CD14-positive monocyte (primary cell): ENCODE data around the gene BLMH. TPM values are rescaled to one million over a fixed set of nuclear protein-coding genes. Genes with fewer than 3 reads are reported as not detected.

Source experiments
- DNase-seq, 3 donors: peaks; one replicate each; pipeline ENCODE4 v3.0.0-alpha.2; 2011 to 2022
- H2AFZ ChIP-seq: 2 replicates; pipeline ENCODE4 v1.6.0; 2012; ENCODE audit warnings: mild to moderate bottlenecking, low read depth, low read length, inconsistent platforms; ENCODE audit not compliant: insufficient read depth, poor library complexity, severe bottlenecking
- H3K27ac ChIP-seq, 2 donors: 1 replicate in 1 of 2; 2 replicates in 1 of 2; pipeline ENCODE4 v1.5.1; 2012 to 2013; ENCODE audit warnings: low read length in 2 of 2, control low read depth in 1 of 2, inconsistent platforms in 1 of 2, low read depth in 1 of 2, mild to moderate bottlenecking in 1 of 2
- H3K27me3 ChIP-seq, 2 donors: one replicate each; pipeline versions ENCODE4 v1.6.0 to v1.6.1; 2011 to 2013; ENCODE audit warnings: low read length in 2 of 2; ENCODE audit not compliant: control insufficient read depth in 2 of 2, insufficient read depth in 2 of 2
- H3K36me3 ChIP-seq, 2 donors: replicated peaks in 1 of 2; 1 replicate in 1 of 2; 2 replicates in 1 of 2; pipeline versions ENCODE4 v1.5.1 to v1.6.1; 2012 to 2013; ENCODE audit warnings: low read length in 2 of 2, control low read depth in 1 of 2, inconsistent platforms in 1 of 2, mild to moderate bottlenecking in 1 of 2; ENCODE audit not compliant: insufficient read depth in 2 of 2, control insufficient read depth in 1 of 2
- H3K4me1 ChIP-seq, 2 donors: 1 replicate in 1 of 2; 2 replicates in 1 of 2; pipeline versions ENCODE4 v1.5.1 to v1.6.1; 2012 to 2013; ENCODE audit warnings: low read length in 2 of 2, control low read depth in 1 of 2, inconsistent platforms in 1 of 2, mild to moderate bottlenecking in 1 of 2, moderate library complexity in 1 of 2; ENCODE audit not compliant: insufficient read depth in 2 of 2, control insufficient read depth in 1 of 2
- H3K4me2 ChIP-seq: replicated peaks from 2 replicates; pipeline ENCODE3; 2012; ENCODE audit warnings: low read length, moderate library complexity, mild to moderate bottlenecking; ENCODE audit not compliant: poor library complexity, severe bottlenecking; ENCODE audit errors: extremely low read depth
- H3K4me3 ChIP-seq, 3 experiments: fragments of 200-600 bp in 1 of 3; sonication (generic) in 1 of 3; replicated peaks in 1 of 3; 1 replicate in 2 of 3; 2 replicates in 1 of 3; pipeline ENCODE4 v1.5.1; 2011 to 2013; ENCODE audit warnings: low read length in 3 of 3, mild to moderate bottlenecking in 3 of 3, control low read depth in 2 of 3, low read depth in 2 of 3, inconsistent platforms in 1 of 3, moderate library complexity in 1 of 3
- H3K79me2 ChIP-seq: 2 replicates; pipeline ENCODE4 v1.6.0; 2012; ENCODE audit warnings: mild to moderate bottlenecking, control low read depth, inconsistent platforms, low read length, moderate library complexity; ENCODE audit not compliant: insufficient read depth
- H3K9ac ChIP-seq: 2 replicates; pipeline ENCODE4 v1.6.0; 2017; ENCODE audit warnings: low read length, mild to moderate bottlenecking; ENCODE audit not compliant: insufficient read depth, poor library complexity, severe bottlenecking
- H3K9me3 ChIP-seq, 2 donors: replicated peaks in 1 of 2; 1 replicate in 1 of 2; 2 replicates in 1 of 2; pipeline versions ENCODE4 v1.5.1 to v1.6.1; 2012 to 2013; ENCODE audit warnings: low read length in 2 of 2, control low read depth in 1 of 2; ENCODE audit not compliant: control insufficient read depth in 1 of 2, insufficient read depth in 1 of 2
- H4K20me1 ChIP-seq: 2 replicates; pipeline ENCODE4 v1.6.0; 2012; ENCODE audit warnings: mild to moderate bottlenecking, low read length, control low read depth, moderate library complexity; ENCODE audit not compliant: insufficient read depth
- H3K27ac Mint-ChIP-seq, 7 donors: one replicate each; pipeline ENCODE4 v1.8.0; 2020; ENCODE audit warnings: mild to moderate bottlenecking in 7 of 7, mixed read lengths in 7 of 7, moderate library complexity in 6 of 7, inconsistent platforms in 2 of 7
- H3K27me3 Mint-ChIP-seq, 3 donors: one replicate each; pipeline ENCODE4 v1.8.0; 2021 to 2022; ENCODE audit warnings: low read depth in 3 of 3, mild to moderate bottlenecking in 3 of 3, mixed read lengths in 3 of 3, moderate library complexity in 3 of 3, inconsistent platforms in 1 of 3
- H3K36me3 Mint-ChIP-seq, 2 donors: one replicate each; pipeline ENCODE4 v1.8.0; 2020; ENCODE audit warnings: mixed read lengths in 2 of 2, inconsistent platforms in 1 of 2, mild to moderate bottlenecking in 1 of 2
- H3K4me1 Mint-ChIP-seq: one replicate; pipeline ENCODE4 v1.8.0; 2020; ENCODE audit warnings: mild to moderate bottlenecking, mixed read lengths
- H3K4me3 Mint-ChIP-seq, 2 donors: one replicate each; pipeline ENCODE4 v1.8.0; 2020; ENCODE audit warnings: mild to moderate bottlenecking in 2 of 2, mixed read lengths in 2 of 2, moderate library complexity in 1 of 2
- H3K9me3 Mint-ChIP-seq, 7 donors: one replicate each; pipeline ENCODE4 v1.8.0; 2020 to 2022; ENCODE audit warnings: mixed read lengths in 7 of 7, mild to moderate bottlenecking in 6 of 7, moderate library complexity in 6 of 7, inconsistent platforms in 2 of 7
- WGBS: methylation state at CpG from one replicate; pipeline ENCODE4 v1.1.5; 2013; ENCODE audit warnings: missing lambda C conversion rate; ENCODE audit not compliant: insufficient coverage; 5-methylcytosine and 5-hydroxymethylcytosine counted together
- intact Hi-C, 2 donors: fragments of 100-400 bp; cut with micrococcal nuclease; formaldehyde crosslinking; loops; one replicate each; pipeline versions ENCODE4 v1.15.0 to v1.15.1; 2023
- polyA plus RNA-seq, 3 donors: library from polyadenylated mRNA; depleted of rRNA in 1 of 3; unstranded in 2 of 3; stranded (reverse) in 1 of 3; fragments of 300-500 nt in 2 of 3; fragments of >200 nt in 1 of 3; fragmentation: Illumina TruSeq in 2 of 3; gene quantifications; 1 replicate in 2 of 3; 2 replicates in 1 of 3; pipeline ENCODE4 v1.2.3, GENCODE V29; 2012 to 2021
- small RNA-seq: library from RNA; depleted of rRNA; stranded (forward); fragments of <200 nt; gene quantifications from one replicate; pipeline ENCODE3, GENCODE V24; 2012; ENCODE audit warnings: low read depth; ENCODE audit not compliant: insufficient read length
- TF ChIP-seq, protein P1 (sequence below): fragments of 200-600 bp; IDR thresholded peaks from one replicate; pipeline ENCODE4 v1.8.0; 2022; ENCODE audit warnings: antibody characterized with exemption, mild to moderate bottlenecking

BLMH gene
- polyA plus RNA-seq, 3 donors, result 6.6 to 10.8 (median 10.4) TPM

- no peaks in the 10 kb centered on the region for H3K4me1 Mint-ChIP-seq
- peaks cover 7 to 10% (median 10%) of the 10 kb centered on the region in 3 donors for H3K27me3 Mint-ChIP-seq
- H3K27ac Mint-ChIP-seq, result no peak overlapping the region
- no peak for DNase-seq
- H3K9me3 Mint-ChIP-seq, result no peaks in the 10 kb centered on the region
- no peak overlapping the region for H3K4me3 Mint-ChIP-seq
- Histone ChIP-seq H3K9ac (no peak overlapping the region), H3K27ac (no peak overlapping the region), H3K36me3 (no peaks in the 10 kb centered on the region), H3K9me3 (no peaks in the 10 kb centered on the region), H3K79me2 (no peaks in the 10 kb centered on the region), H4K20me1 (no peaks in the 10 kb centered on the region), H3K4me2 (no peak overlapping the region), H2AFZ (no peak overlapping the region), H3K4me3 (no peak overlapping the region), H3K27me3 (no peaks in the 10 kb centered on the region), H3K4me1 (no peaks in the 10 kb centered on the region)
- intact Hi-C loops, result no loop called here
- TF ChIP-seq, protein P1, sequence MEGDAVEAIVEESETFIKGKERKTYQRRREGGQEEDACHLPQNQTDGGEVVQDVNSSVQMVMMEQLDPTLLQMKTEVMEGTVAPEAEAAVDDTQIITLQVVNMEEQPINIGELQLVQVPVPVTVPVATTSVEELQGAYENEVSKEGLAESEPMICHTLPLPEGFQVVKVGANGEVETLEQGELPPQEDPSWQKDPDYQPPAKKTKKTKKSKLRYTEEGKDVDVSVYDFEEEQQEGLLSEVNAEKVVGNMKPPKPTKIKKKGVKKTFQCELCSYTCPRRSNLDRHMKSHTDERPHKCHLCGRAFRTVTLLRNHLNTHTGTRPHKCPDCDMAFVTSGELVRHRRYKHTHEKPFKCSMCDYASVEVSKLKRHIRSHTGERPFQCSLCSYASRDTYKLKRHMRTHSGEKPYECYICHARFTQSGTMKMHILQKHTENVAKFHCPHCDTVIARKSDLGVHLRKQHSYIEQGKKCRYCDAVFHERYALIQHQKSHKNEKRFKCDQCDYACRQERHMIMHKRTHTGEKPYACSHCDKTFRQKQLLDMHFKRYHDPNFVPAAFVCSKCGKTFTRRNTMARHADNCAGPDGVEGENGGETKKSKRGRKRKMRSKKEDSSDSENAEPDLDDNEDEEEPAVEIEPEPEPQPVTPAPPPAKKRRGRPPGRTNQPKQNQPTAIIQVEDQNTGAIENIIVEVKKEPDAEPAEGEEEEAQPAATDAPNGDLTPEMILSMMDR, result no peak
- no peaks in the 10 kb centered on the region for H3K36me3 Mint-ChIP-seq
- WGBS, result 98% methylated on average over 5 of the region's 10 CpGs
These were observed 91.6 kb downstream of the BLMH start for GRCh38 chr17:30200106-30200505.

DNA sequence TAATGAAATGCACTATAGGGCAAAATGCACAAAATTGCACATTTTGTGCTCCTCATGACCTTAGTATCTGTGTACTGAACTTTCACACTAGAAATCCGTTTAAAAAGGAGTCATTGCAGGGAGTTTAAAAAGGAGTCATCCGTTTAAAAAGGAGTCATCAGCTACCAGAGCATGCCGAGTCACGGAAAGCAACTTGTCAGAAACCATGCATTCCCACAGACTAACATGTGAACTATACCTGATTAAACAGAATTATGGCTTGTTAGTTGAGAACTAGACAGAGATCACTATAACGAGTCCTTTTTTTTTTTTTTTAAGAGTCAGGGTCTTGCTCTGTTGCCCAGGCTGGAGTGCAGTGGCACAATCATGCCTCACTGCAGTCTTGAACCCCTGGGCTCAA, 92.1 kb downstream of the BLMH start:
- no CpG with 5 or more reads among the region's 5 CpGs for WGBS
- Mint-ChIP-seq H3K4me1 (no peaks in the 10 kb centered on the region), H3K4me3 (no peak overlapping the region), H3K27ac (no peak overlapping the region), H3K36me3 (no peaks in the 10 kb centered on the region), H3K9me3 (no peaks in the 10 kb centered on the region), H3K27me3 (peaks cover 8 to 10% (median 10%) of the 10 kb centered on the region in 3 donors)
- Histone ChIP-seq H3K27ac (no peak overlapping the region), H3K4me1 (no peaks in the 10 kb centered on the region), H3K9ac (no peak overlapping the region), H3K4me3 (no peak overlapping the region), H2AFZ (no peak overlapping the region), H4K20me1 (no peaks in the 10 kb centered on the region), H3K9me3 (no peaks in the 10 kb centered on the region), H3K27me3 (no peaks in the 10 kb centered on the region), H3K36me3 (no peaks in the 10 kb centered on the region), H3K79me2 (no peaks in the 10 kb centered on the region), H3K4me2 (no peak overlapping the region)
- no peak for DNase-seq
- TF ChIP-seq, protein P1, result no peak
- intact Hi-C loops, result no loop called here

Small RNA genes lying within 50 kb of the gene (small RNA-seq; reads per million reads assigned to genes)
- gene RF00154 (2.4 reads per million, percentile 7 among the genes with 10 or more reads in this experiment), gene RNU6-1267P (not detected)

Other genes starting within 250 kb of the BLMH start
- 10 to 100 TPM in 2 of 3 donors, 1 to 10 TPM in 1; 7.2 to 19.9 (median 11.7) TPM for gene NSRP1, start 175.1 kb downstream of the BLMH start, polyA plus RNA-seq
- gene SLC6A4, start 56.2 kb downstream of the BLMH start, polyA plus RNA-seq, result not detected
- gene TMIGD1, start 42.1 kb upstream of the BLMH start, polyA plus RNA-seq, result not detected
- gene CPD, start 87.0 kb upstream of the BLMH start, polyA plus RNA-seq, result 10 to 100 TPM in 2 of 3 donors, 1 to 10 TPM in 1; 9.2 to 47.0 (median 32.2) TPM
- gene GOSR1, start 185.5 kb upstream of the BLMH start, polyA plus RNA-seq, result 10 to 100 TPM; 12.6 to 35.7 (median 20.9) TPM